H9 (cell line): ENCODE results near the gene TBC1D4. TPM values are rescaled to one million over a fixed set of nuclear protein-coding genes. Genes with fewer than 3 reads are reported as not detected.

Experiments
- DNase-seq: peaks from one replicate; pipeline ENCODE4 v3.0.0-alpha.2; 2017
- H2AFZ ChIP-seq: one replicate; pipeline ENCODE4 v1.6.1; 2013; ENCODE audit warnings: mild to moderate bottlenecking, low read length, control low read depth, moderate library complexity
- H2AK5ac ChIP-seq: 2 replicates; pipeline ENCODE4 v1.6.1; 2013; ENCODE audit warnings: low read length, control low read depth, mixed read lengths; ENCODE audit not compliant: insufficient read length
- H2BK120ac ChIP-seq: one replicate; pipeline ENCODE4 v1.6.1; 2013; ENCODE audit warnings: low read depth, mild to moderate bottlenecking, low read length, control low read depth, inconsistent platforms; ENCODE audit not compliant: poor library complexity, severe bottlenecking
- H2BK12ac ChIP-seq: 2 replicates; pipeline ENCODE4 v1.6.1; 2013; ENCODE audit warnings: low read length, control low read depth, mixed read lengths, low read depth; ENCODE audit not compliant: insufficient read length
- H2BK15ac ChIP-seq: 2 replicates; pipeline ENCODE4 v1.6.1; 2013; ENCODE audit warnings: low read depth, low read length, control low read depth
- H2BK20ac ChIP-seq: one replicate; pipeline ENCODE4 v1.6.1; 2013; ENCODE audit warnings: low read depth, mild to moderate bottlenecking, low read length, control low read depth, inconsistent platforms; ENCODE audit not compliant: poor library complexity, severe bottlenecking
- H2BK5ac ChIP-seq: 2 replicates; pipeline ENCODE4 v1.6.1; 2013; ENCODE audit warnings: low read length, control low read depth, mixed read lengths; ENCODE audit not compliant: insufficient read length
- H3K14ac ChIP-seq: 2 replicates; pipeline ENCODE4 v1.6.1; 2013; ENCODE audit warnings: low read length, control low read depth; ENCODE audit not compliant: insufficient read depth
- H3K18ac ChIP-seq: 2 replicates; pipeline ENCODE4 v1.6.1; 2013; ENCODE audit warnings: low read depth, mild to moderate bottlenecking, mixed read lengths, low read length, control low read depth; ENCODE audit not compliant: insufficient read length
- H3K23ac ChIP-seq: 2 replicates; pipeline ENCODE4 v1.6.1; 2013; ENCODE audit warnings: low read length, control low read depth, mixed read lengths, low read depth; ENCODE audit not compliant: insufficient read length
- H3K23me2 ChIP-seq: 2 replicates; pipeline ENCODE4 v1.6.1; 2013; ENCODE audit warnings: low read depth, mild to moderate bottlenecking, mixed read lengths, low read length, control low read depth; ENCODE audit not compliant: insufficient read length, poor library complexity, severe bottlenecking
- H3K27ac ChIP-seq: 2 replicates; pipeline ENCODE4 v1.5.1; 2013; ENCODE audit warnings: low read length, control low read depth, mixed read lengths, low read depth; ENCODE audit not compliant: insufficient read length
- H3K27me3 ChIP-seq: 2 replicates; pipeline ENCODE4 v1.6.1; 2013; ENCODE audit warnings: low read length, control low read depth, inconsistent platforms; ENCODE audit not compliant: insufficient read depth
- H3K4ac ChIP-seq: 2 replicates; pipeline ENCODE4 v1.6.1; 2013; ENCODE audit warnings: low read depth, mild to moderate bottlenecking, control low read depth, inconsistent platforms, low read length, moderate library complexity
- H3K4me1 ChIP-seq: 2 replicates; pipeline ENCODE4 v1.6.1; 2013; ENCODE audit warnings: low read length, control low read depth, inconsistent platforms; ENCODE audit not compliant: insufficient read depth
- H3K4me2 ChIP-seq: 2 replicates; pipeline ENCODE4 v1.6.1; 2013; ENCODE audit warnings: low read length, control low read depth, mixed read lengths; ENCODE audit not compliant: insufficient read length, insufficient read depth
- H3K56ac ChIP-seq: 2 replicates; pipeline ENCODE4 v1.6.1; 2013; ENCODE audit warnings: low read depth, mild to moderate bottlenecking, mixed read lengths, low read length, control low read depth; ENCODE audit not compliant: insufficient read length
- H3K79me1 ChIP-seq: 2 replicates; pipeline ENCODE4 v1.6.1; 2013; ENCODE audit warnings: low read depth, mild to moderate bottlenecking, moderate library complexity, low read length, control low read depth, inconsistent platforms; ENCODE audit not compliant: insufficient read depth, poor library complexity, severe bottlenecking
- H3K79me2 ChIP-seq: 2 replicates; pipeline ENCODE4 v1.6.1; 2013; ENCODE audit warnings: low read length, control low read depth, inconsistent platforms; ENCODE audit not compliant: insufficient read depth
- H3K9ac ChIP-seq: 2 replicates; pipeline ENCODE4 v1.6.1; 2013; ENCODE audit warnings: low read length, control low read depth, mixed read lengths; ENCODE audit not compliant: insufficient read length; ENCODE audit errors: extremely low read depth
- H3K9me3 ChIP-seq: one replicate; pipeline ENCODE4 v1.6.1; 2013; ENCODE audit warnings: low read depth, low read length, inconsistent platforms; ENCODE audit not compliant: control insufficient read depth
- H3T11ph ChIP-seq: one replicate; pipeline ENCODE4 v1.6.1; 2013; ENCODE audit warnings: mild to moderate bottlenecking, low read length, control low read depth, inconsistent platforms
- H4K20me1 ChIP-seq: one replicate; pipeline ENCODE4 v1.6.1; 2013; ENCODE audit not compliant: control insufficient read depth, insufficient read length, insufficient read depth
- H4K5ac ChIP-seq: 2 replicates; pipeline ENCODE4 v1.6.1; 2013; ENCODE audit warnings: low read depth, mild to moderate bottlenecking, mixed read lengths, low read length, control low read depth; ENCODE audit not compliant: insufficient read length
- H4K8ac ChIP-seq: replicated peaks from 2 replicates; pipeline ENCODE4 v1.6.1; 2013; ENCODE audit warnings: low read length, control low read depth, mixed read lengths, low read depth; ENCODE audit not compliant: insufficient read length
- H4K91ac ChIP-seq: 2 replicates; pipeline ENCODE4 v1.6.1; 2013; ENCODE audit warnings: low read depth, mild to moderate bottlenecking, moderate library complexity, mixed read lengths, low read length, control low read depth; ENCODE audit not compliant: insufficient read length
- H3K27ac Mint-ChIP-seq, 3 experiments: 2 replicates in 2 of 3; 3 replicates in 1 of 3; pipeline ENCODE4 v1.8.0; 2020 to 2021; ENCODE audit warnings: mixed read lengths in 3 of 3, mild to moderate bottlenecking in 1 of 3, moderate library complexity in 1 of 3
- H3K27me3 Mint-ChIP-seq: 2 replicates; pipeline ENCODE4 v1.8.0; 2021; ENCODE audit warnings: low read depth, mild to moderate bottlenecking, moderate library complexity, mixed read lengths
- H3K36me3 Mint-ChIP-seq, 3 experiments: 2 replicates in 2 of 3; 3 replicates in 1 of 3; pipeline ENCODE4 v1.8.0; 2020 to 2021; ENCODE audit warnings: low read depth in 3 of 3, mixed read lengths in 3 of 3; ENCODE audit not compliant: insufficient read depth in 1 of 3
- H3K4me1 Mint-ChIP-seq, 2 experiments: 2 replicates each; pipeline ENCODE4 v1.8.0; 2020; ENCODE audit warnings: mixed read lengths in 2 of 2
- H3K4me3 Mint-ChIP-seq, 2 experiments: 2 replicates in 1 of 2; 3 replicates in 1 of 2; pipeline ENCODE4 v1.8.0; 2020 to 2021; ENCODE audit warnings: mild to moderate bottlenecking in 2 of 2, mixed read lengths in 2 of 2, moderate library complexity in 1 of 2
- H3K9me3 Mint-ChIP-seq, 2 experiments: 2 replicates in 1 of 2; 3 replicates in 1 of 2; pipeline ENCODE4 v1.8.0; 2020; ENCODE audit warnings: mild to moderate bottlenecking in 2 of 2, mixed read lengths in 2 of 2, moderate library complexity in 1 of 2
- WGBS: extraction: QIAGEN DNeasy Blood & Tissue Kit; methylation state at CpG from one replicate; pipeline ENCODE4 v1.1.7; 2013; ENCODE audit warnings: missing lambda C conversion rate, low lambda C conversion rate, mixed read lengths; ENCODE audit not compliant: insufficient read length; ENCODE audit errors: extremely low coverage; 5-methylcytosine and 5-hydroxymethylcytosine counted together
- total RNA-seq: library from RNA; stranded (reverse); gene quantifications from 2 replicates; pipeline ENCODE4 v1.2.1, GENCODE V29; 2021
- TF ChIP-seq, protein P1 (sequence below): fragments of 200-600 bp; sonication (generic); conservative IDR thresholded peaks from 3 replicates; pipeline ENCODE4 v1.8.0; 2021; ENCODE audit warnings: antibody characterized with exemption, mild to moderate bottlenecking

Gene TBC1D4
- total RNA-seq, 1 experiment from 2014 or later, result 10.5 TPM

DNA sequence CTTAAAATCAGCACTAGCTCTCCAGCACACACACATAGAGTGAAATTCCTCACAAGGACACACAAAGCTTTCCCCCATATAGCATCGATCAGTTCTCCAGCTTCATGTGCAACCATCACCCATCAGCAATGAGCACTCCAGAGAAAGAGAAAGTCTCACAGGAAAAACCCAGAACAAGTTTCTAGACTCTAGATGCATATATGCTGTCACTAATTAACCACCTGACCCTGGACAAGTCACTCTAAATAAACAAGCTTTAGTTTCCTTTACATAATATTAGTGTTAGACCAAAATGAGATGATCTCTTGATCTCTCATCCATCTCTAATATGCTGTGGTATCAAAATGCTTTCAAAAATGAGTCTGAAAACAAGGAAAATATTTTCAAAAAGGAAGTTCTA is 81.2 kb downstream of the TBC1D4 start:
- Mint-ChIP-seq H3K27me3 (no peaks in the 10 kb centered on the region), H3K9me3 (peaks cover 0 to 7% of the 10 kb centered on the region in 2 experiments; a peak in 2 of 5 replicates), H3K36me3 (peaks cover 0 to 3% (median 0%) of the 10 kb centered on the region in 3 experiments; a peak in 2 of 7 replicates), H3K4me3 (no peak overlapping the region), H3K4me1 (peaks cover under 1 to 3% of the 10 kb centered on the region in 2 experiments; a peak in 2 of 4 replicates), H3K27ac (peak overlapping the region in 1 of 3 experiments; percentile 56; a peak in 2 of 7 replicates)
- Histone ChIP-seq H2BK5ac (no peak overlapping the region), H2BK12ac (no peak overlapping the region), H2BK20ac (no peak overlapping the region), H2BK120ac (no peak overlapping the region), H3K23ac (no peak overlapping the region), H3K27me3 (no peaks in the 10 kb centered on the region), H3K79me2 (no peaks in the 10 kb centered on the region; the same call in 1 of the 2 replicates), H3K56ac (no peak overlapping the region), H3K4ac (no peak overlapping the region), H3K4me1 (no peaks in the 10 kb centered on the region), H3K79me1 (peaks cover 2% of the 10 kb centered on the region), H3K9ac (no peak overlapping the region), H2AFZ (no peak overlapping the region), H3K27ac (no peak overlapping the region), H4K8ac (no peak overlapping the region), H2BK15ac (no peak overlapping the region), H4K5ac (no peak overlapping the region), H3K23me2 (no peaks in the 10 kb centered on the region), H2AK5ac (no peak overlapping the region), H3K14ac (no peak overlapping the region), H4K20me1 (no peaks in the 10 kb centered on the region), H3T11ph (no peak overlapping the region), H4K91ac (no peak overlapping the region), H3K4me2 (no peak overlapping the region), H3K9me3 (no peaks in the 10 kb centered on the region), H3K18ac (no peak overlapping the region)
- TF ChIP-seq, protein P1, sequence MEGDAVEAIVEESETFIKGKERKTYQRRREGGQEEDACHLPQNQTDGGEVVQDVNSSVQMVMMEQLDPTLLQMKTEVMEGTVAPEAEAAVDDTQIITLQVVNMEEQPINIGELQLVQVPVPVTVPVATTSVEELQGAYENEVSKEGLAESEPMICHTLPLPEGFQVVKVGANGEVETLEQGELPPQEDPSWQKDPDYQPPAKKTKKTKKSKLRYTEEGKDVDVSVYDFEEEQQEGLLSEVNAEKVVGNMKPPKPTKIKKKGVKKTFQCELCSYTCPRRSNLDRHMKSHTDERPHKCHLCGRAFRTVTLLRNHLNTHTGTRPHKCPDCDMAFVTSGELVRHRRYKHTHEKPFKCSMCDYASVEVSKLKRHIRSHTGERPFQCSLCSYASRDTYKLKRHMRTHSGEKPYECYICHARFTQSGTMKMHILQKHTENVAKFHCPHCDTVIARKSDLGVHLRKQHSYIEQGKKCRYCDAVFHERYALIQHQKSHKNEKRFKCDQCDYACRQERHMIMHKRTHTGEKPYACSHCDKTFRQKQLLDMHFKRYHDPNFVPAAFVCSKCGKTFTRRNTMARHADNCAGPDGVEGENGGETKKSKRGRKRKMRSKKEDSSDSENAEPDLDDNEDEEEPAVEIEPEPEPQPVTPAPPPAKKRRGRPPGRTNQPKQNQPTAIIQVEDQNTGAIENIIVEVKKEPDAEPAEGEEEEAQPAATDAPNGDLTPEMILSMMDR, result no peak
- no peak for DNase-seq
- WGBS, result no CpG with 5 or more reads among the region's 1 CpG
